ENCODE results near the gene LDB2.
A peak's percentile ranks its signal among the peaks of the same experiment; 100 is the strongest.

Gene LDB2

GRCh38 chr4:16544869-16545268, 353.6 kb downstream of the LDB2 start:
- H3K4me3 ChIP-seq (ENCODE audit: low read depth, low read length) = no peak overlapping the region
- TF ChIP-seq CTCF (IDR thresholded peaks at IDR 0.05; ENCODE audit: low read depth, low read length) = no peak
- DNase-seq (ENCODE audit: low read depth, low spot score) = no peak
- in situ Hi-C loops (cut with HindIII; ENCODE audit: low sequenced_read_pairs) = no loop called here

GRCh38 chr4:16544251-16544721, 354.2 kb downstream of the LDB2 start:
- in situ Hi-C loops (cut with HindIII; ENCODE audit: low sequenced_read_pairs) = no loop called here
- no peak for TF ChIP-seq CTCF (IDR thresholded peaks at IDR 0.05; ENCODE audit: low read depth, low read length)
- no peak overlapping the region for H3K4me3 ChIP-seq (ENCODE audit: low read depth, low read length)
- no peak for DNase-seq (ENCODE audit: low read depth, low spot score)

GRCh38 chr4:16537926-16538325, 360.5 kb downstream of the LDB2 start:
- H3K4me3 ChIP-seq (ENCODE audit: low read depth, low read length) = no peak overlapping the region
- no peak for DNase-seq (ENCODE audit: low read depth, low spot score)
- in situ Hi-C loops (cut with HindIII; ENCODE audit: low sequenced_read_pairs) = no loop called here
- no peak for TF ChIP-seq CTCF (IDR thresholded peaks at IDR 0.05; ENCODE audit: low read depth, low read length)

DNA sequence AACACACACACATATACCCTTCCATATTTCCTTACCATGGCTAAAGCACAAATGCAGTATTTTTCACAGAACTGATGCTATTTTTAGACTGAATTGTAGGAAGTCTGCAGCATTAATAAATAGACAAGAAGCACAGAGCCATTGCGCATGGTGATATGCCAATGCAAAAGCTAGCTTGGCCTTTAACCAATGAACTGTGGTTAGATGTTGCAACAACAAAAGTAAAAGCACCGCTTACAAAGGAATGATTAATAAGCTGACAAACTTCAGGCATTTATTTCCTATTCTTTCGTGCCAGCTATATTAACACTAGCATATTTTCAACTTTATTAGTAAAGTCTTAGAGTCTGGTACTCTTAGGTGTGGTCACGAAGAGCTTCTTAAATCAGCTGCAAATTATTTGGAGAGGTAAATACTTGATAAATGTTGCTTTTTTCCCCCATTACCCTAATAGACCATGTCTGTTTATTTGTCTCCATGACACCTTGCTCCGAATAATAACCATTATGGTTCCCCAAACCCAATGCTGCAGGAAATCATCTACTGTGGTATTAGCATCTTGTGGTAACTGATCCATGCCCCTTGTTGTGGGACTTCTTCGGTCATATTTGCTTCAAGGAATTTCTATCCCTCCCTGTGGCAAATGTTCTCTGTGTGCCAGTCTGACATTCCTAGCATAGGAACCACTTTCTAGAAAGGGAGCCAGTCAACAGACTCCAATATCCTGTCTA, 366.0 kb downstream of the LDB2 start:
- peak; percentile 66 for DNase-seq (ENCODE audit: low read depth, low spot score)
- in situ Hi-C loops (cut with HindIII; ENCODE audit: low sequenced_read_pairs) = no loop called here
- no peak overlapping the region for H3K4me3 ChIP-seq (ENCODE audit: low read depth, low read length)
- TF ChIP-seq CTCF (IDR thresholded peaks at IDR 0.05; ENCODE audit: low read depth, low read length) = no peak

DNA sequence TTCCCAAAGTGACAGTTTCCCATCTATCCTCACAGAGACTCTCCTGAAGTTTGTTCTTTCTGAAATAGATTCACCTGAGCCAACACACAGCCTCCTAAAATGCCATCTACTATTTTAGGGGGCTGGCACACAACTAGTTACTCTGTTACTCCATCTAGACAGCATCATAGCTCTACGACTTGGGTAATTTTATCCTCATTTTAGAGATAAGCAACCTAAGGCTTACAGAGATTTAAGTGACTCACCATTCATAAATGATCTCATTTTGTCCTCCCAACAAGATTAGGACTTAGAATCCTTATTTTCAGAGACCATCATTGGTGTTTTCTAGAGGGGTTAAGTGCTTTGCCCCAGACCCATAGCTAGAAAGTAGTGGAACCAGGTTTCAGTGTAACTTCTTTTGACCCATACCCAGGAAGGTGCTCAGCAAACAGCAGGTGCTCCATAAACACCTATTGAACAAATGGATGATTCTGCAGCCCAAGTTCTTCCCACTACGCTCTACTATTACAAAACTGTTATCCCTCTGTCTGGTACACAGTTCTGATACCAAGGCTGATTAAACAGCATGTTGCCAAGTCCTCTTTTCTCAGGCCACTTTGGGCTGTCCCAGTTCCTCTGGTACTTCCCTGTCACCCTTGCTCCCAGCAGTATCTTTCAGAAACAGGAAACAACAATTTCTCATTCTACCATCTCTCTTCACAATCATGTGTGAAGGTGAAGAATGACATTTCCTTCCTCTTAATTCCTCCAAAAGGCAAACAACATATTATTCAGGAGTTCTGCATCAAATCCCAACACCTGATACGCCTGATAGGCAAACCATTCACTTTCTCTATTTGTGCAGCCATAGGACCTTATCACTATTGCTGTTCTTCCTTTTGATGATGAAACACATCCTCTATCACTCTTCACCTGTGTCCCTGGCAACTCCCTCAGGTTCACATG, 367.5 kb downstream of the LDB2 start:
- TF ChIP-seq CTCF (IDR thresholded peaks at IDR 0.05; ENCODE audit: low read depth, low read length) = no peak
- in situ Hi-C loops (cut with HindIII; ENCODE audit: low sequenced_read_pairs) = no loop called here
- no peak overlapping the region for H3K4me3 ChIP-seq (ENCODE audit: low read depth, low read length)
- DNase-seq (ENCODE audit: low read depth, low spot score) = peak; percentile 5

DNA sequence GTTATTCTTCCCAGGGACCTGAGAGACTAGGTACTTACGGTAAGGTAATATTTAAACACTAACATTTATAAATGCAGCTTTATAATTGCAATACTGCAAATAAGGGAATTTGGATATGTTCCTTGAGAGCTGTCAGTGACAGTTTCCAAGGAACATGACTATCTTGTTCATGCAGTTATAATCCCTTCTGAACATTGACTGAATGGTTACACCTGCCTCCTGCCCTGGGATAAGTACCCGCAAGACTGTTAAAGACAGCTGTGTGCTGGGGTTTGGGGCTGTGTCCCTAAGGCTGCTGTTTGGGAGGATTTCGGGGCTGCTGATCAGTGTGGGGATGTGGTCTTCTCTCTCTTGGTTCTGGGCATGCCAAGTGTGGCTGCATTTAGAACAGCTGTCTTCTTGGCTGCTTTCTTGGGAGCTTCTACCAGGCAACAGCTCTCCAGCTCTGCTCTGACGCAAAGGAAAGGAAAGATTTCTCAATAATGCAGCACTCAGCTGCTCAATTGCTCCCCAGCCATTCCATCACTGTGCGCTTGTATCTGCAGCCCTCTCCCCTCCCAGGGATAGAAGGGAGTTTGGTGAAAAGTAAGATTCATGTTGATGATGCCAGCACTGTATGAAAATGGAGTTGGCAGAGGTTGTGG, 373.4 kb downstream of the LDB2 start:
- no peak for TF ChIP-seq CTCF (IDR thresholded peaks at IDR 0.05; ENCODE audit: low read depth, low read length)
- in situ Hi-C loops (cut with HindIII; ENCODE audit: low sequenced_read_pairs) = no loop called here

More for the DNA sequence above, 373.4 kb downstream of the LDB2 start:
- no peak for DNase-seq (ENCODE audit: low read depth, low spot score)
- no peak overlapping the region for H3K4me3 ChIP-seq (ENCODE audit: low read depth, low read length)
